Caco-2 (cell line): Measurements from ENCODE around the gene SERGEF. TPM values are rescaled to one million over a fixed set of nuclear protein-coding genes. Genes with fewer than 3 reads are reported as not detected.

ENCODE experiments used
- BruUV-seq: library from RNA; stranded (reverse); fragments of 400-500 nt; replicated peaks from 2 replicates; lab custom pipeline; 2021; lab: Mats Ljungman, UMichigan
- CTCF ChIA-PET: fragments of 300-600 bp; sonication (Branson Sonifier 250); formaldehyde crosslinking; loops from one replicate; lab custom pipeline; 2022; ENCODE audit warnings: antibody characterized with exemption; lab: Charles Lee
- POLR2A ChIA-PET: fragments of 300-600 bp; sonication (Branson Sonifier 250); formaldehyde crosslinking; loops from one replicate; lab custom pipeline; 2022; ENCODE audit warnings: antibody characterized with exemption; lab: Charles Lee
- DNase-seq, 2 experiments: peaks; one replicate each; pipeline versions ENCODE4 v3.0.0 to v3.0.0-alpha.2; 2020 to 2022
- H3K27me3 ChIP-seq: replicated peaks from 2 replicates; pipeline ENCODE4 v1.6.0; 2011; ENCODE audit warnings: low read length; ENCODE audit not compliant: control insufficient read depth, insufficient read depth
- H3K36me3 ChIP-seq: 2 replicates; pipeline ENCODE4 v1.5.1; 2011; ENCODE audit warnings: low read length; ENCODE audit not compliant: control insufficient read depth, insufficient read depth
- H3K4me1 ChIP-seq: fragments of 250-450 bp; sonication (Bioruptor Pico); 2 replicates; pipeline ENCODE4 v1.5.1; 2020; ENCODE audit warnings: mild to moderate bottlenecking
- H3K4me3 ChIP-seq: 2 replicates; pipeline ENCODE4 v1.5.1; 2011; ENCODE audit warnings: low read depth, mild to moderate bottlenecking, control low read depth, low read length
- H3K9me3 ChIP-seq: fragments of 250-450 bp; sonication (Bioruptor Pico); 2 replicates; pipeline ENCODE4 v1.5.1; 2020; ENCODE audit warnings: mild to moderate bottlenecking, moderate library complexity
- H3K27ac Mint-ChIP-seq: one replicate; pipeline ENCODE4 v1.8.0; 2022; ENCODE audit warnings: mixed read lengths; ENCODE audit not compliant: unreplicated experiment
- H3K27me3 Mint-ChIP-seq: one replicate; pipeline ENCODE4 v1.8.0; 2022; ENCODE audit warnings: mixed read lengths; ENCODE audit not compliant: insufficient read depth, unreplicated experiment
- H3K36me3 Mint-ChIP-seq: one replicate; pipeline ENCODE4 v1.8.0; 2022; ENCODE audit warnings: mild to moderate bottlenecking, mixed read lengths; ENCODE audit not compliant: insufficient read depth, unreplicated experiment
- H3K4me1 Mint-ChIP-seq: one replicate; pipeline ENCODE4 v1.8.0; 2022; ENCODE audit warnings: low read depth, mixed read lengths; ENCODE audit not compliant: unreplicated experiment
- H3K4me3 Mint-ChIP-seq: one replicate; pipeline ENCODE4 v1.8.0; 2022; ENCODE audit warnings: mild to moderate bottlenecking, moderate library complexity, mixed read lengths; ENCODE audit not compliant: unreplicated experiment
- H3K9me3 Mint-ChIP-seq: one replicate; pipeline ENCODE4 v1.8.0; 2022; ENCODE audit warnings: mixed read lengths; ENCODE audit not compliant: unreplicated experiment
- intact Hi-C: fragments of 100-400 bp; cut with micrococcal nuclease; formaldehyde crosslinking; loops from one replicate; pipeline ENCODE4 v1.10.0; 2022; ENCODE audit not compliant: unreplicated experiment
- total RNA-seq: library from RNA; stranded (reverse); gene quantifications from 2 replicates; pipeline ENCODE4 v1.2.3, GENCODE V29; 2022
- TF ChIP-seq, protein P1 (sequence below), 2 experiments: fragments of 200-600 bp in 1 of 2; IDR thresholded peaks; 1 replicate in 1 of 2; 2 replicates in 1 of 2; pipeline versions ENCODE4 v1.5.1 to v1.8.0; 2011 to 2022; ENCODE audit warnings: antibody characterized with exemption in 1 of 2, control low read depth in 1 of 2, inconsistent platforms in 1 of 2, low read depth in 1 of 2, low read length in 1 of 2, mild to moderate bottlenecking in 1 of 2, moderate library complexity in 1 of 2; ENCODE audit not compliant: insufficient read depth in 1 of 2, severe bottlenecking in 1 of 2, unreplicated experiment in 1 of 2

The SERGEF gene
- total RNA-seq, 1 experiment from 2014 or later = 17.5 TPM

- no peaks in the 10 kb centered on the region for H3K27me3 Mint-ChIP-seq
- H3K4me3 ChIP-seq = no peak overlapping the region
- intact Hi-C loops = no loop called here
- no peaks in the 10 kb centered on the region for H3K9me3 Mint-ChIP-seq
- H3K36me3 Mint-ChIP-seq = no peaks in the 10 kb centered on the region
- DNase-seq = no peak
- H3K4me1 ChIP-seq = no peaks in the 10 kb centered on the region
- H3K4me3 Mint-ChIP-seq = no peak overlapping the region
- no peaks in the 10 kb centered on the region; the same call in 1 of the 2 replicates for H3K9me3 ChIP-seq
- no peaks in the 10 kb centered on the region for H3K27me3 ChIP-seq
- H3K36me3 ChIP-seq = no peaks in the 10 kb centered on the region; the same call in 1 of the 2 replicates
- TF ChIP-seq, protein P1, sequence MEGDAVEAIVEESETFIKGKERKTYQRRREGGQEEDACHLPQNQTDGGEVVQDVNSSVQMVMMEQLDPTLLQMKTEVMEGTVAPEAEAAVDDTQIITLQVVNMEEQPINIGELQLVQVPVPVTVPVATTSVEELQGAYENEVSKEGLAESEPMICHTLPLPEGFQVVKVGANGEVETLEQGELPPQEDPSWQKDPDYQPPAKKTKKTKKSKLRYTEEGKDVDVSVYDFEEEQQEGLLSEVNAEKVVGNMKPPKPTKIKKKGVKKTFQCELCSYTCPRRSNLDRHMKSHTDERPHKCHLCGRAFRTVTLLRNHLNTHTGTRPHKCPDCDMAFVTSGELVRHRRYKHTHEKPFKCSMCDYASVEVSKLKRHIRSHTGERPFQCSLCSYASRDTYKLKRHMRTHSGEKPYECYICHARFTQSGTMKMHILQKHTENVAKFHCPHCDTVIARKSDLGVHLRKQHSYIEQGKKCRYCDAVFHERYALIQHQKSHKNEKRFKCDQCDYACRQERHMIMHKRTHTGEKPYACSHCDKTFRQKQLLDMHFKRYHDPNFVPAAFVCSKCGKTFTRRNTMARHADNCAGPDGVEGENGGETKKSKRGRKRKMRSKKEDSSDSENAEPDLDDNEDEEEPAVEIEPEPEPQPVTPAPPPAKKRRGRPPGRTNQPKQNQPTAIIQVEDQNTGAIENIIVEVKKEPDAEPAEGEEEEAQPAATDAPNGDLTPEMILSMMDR (IDR thresholded peaks at IDR 0.05; ENCODE audit: insufficient read depth in 1 of 2, low read depth in 1 of 2, low read length in 1 of 2, severe bottlenecking in 1 of 2, unreplicated experiment in 1 of 2) = no peak
- POLR2A ChIA-PET = no interaction called here
- no peak overlapping the region for H3K27ac Mint-ChIP-seq
- CTCF ChIA-PET = interaction anchor here (1.0 kb wide), 1 partner anchor 31 kb away, joined by 3 read pairs; no protein-coding TSS in a partner anchor
- no TSS peak for BruUV-seq
- H3K4me1 Mint-ChIP-seq = no peaks in the 10 kb centered on the region
Measured at GRCh38 chr11:17894929-17895658, 117.8 kb downstream of the SERGEF start.

GRCh38 chr11:17892409-17892808 is 120.4 kb downstream of the SERGEF start:
- no peak for DNase-seq
- Histone ChIP-seq H3K4me3 (no peak overlapping the region), H3K27me3 (no peaks in the 10 kb centered on the region), H3K4me1 (no peaks in the 10 kb centered on the region), H3K9me3 (no peaks in the 10 kb centered on the region; the same call in 1 of the 2 replicates), H3K36me3 (no peaks in the 10 kb centered on the region; the same call in 1 of the 2 replicates)
- Mint-ChIP-seq H3K27me3 (no peaks in the 10 kb centered on the region), H3K9me3 (no peaks in the 10 kb centered on the region), H3K36me3 (no peaks in the 10 kb centered on the region), H3K27ac (no peak overlapping the region), H3K4me3 (no peak overlapping the region), H3K4me1 (no peaks in the 10 kb centered on the region)
- TF ChIP-seq, protein P1 (IDR thresholded peaks at IDR 0.05; ENCODE audit: insufficient read depth in 1 of 2, low read depth in 1 of 2, low read length in 1 of 2, severe bottlenecking in 1 of 2, unreplicated experiment in 1 of 2) = no peak
- intact Hi-C loops = no loop called here
- BruUV-seq = no TSS peak
- CTCF ChIA-PET = no interaction called here
- POLR2A ChIA-PET = no interaction called here

DNA sequence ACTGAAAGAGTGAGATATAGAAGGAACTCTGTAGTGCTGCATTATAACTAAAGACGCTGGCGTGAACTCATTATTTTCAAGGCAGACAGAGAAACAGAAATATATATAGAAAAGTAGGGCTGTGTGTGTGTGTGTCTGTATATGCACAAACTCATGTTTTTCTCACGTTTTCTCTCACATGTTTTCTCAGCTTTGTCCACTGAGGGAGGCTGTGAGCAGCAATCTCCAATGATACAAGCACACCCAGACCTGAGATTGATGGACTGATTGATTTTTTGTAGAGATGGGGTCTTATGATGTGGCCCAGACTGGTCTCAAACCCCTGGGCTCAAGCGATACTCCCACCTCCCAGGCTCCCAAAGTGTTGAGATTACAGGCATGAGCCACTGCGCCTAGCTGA is 122.5 kb downstream of the SERGEF start:
- no peaks in the 10 kb centered on the region for H3K9me3 Mint-ChIP-seq
- H3K27ac Mint-ChIP-seq = no peak overlapping the region
- H3K36me3 ChIP-seq = no peaks in the 10 kb centered on the region; the same call in 1 of the 2 replicates
- H3K9me3 ChIP-seq = no peaks in the 10 kb centered on the region
- H3K4me3 ChIP-seq = no peak overlapping the region
- TF ChIP-seq, protein P1 (IDR thresholded peaks at IDR 0.05; ENCODE audit: insufficient read depth in 1 of 2, low read depth in 1 of 2, low read length in 1 of 2, severe bottlenecking in 1 of 2, unreplicated experiment in 1 of 2) = no peak
- no TSS peak for BruUV-seq
- intact Hi-C loops = no loop called here
- no peak overlapping the region for H3K4me3 Mint-ChIP-seq
- ChIA-PET CTCF (no interaction called here), POLR2A (no interaction called here)
- no peaks in the 10 kb centered on the region for H3K27me3 ChIP-seq
- H3K27me3 Mint-ChIP-seq = no peaks in the 10 kb centered on the region
- H3K4me1 ChIP-seq = no peaks in the 10 kb centered on the region
- H3K4me1 Mint-ChIP-seq = no peaks in the 10 kb centered on the region
- no peak for DNase-seq
- H3K36me3 Mint-ChIP-seq = no peaks in the 10 kb centered on the region
